ENCODE measurements around the gene THAP11.
A peak's percentile ranks its signal among the peaks of the same experiment; 100 is the strongest.

THAP11 gene
- 44.4 to 105 reads per million in 2 donors for total RNA-seq

- peak; percentile 91 for DNase-seq
Measured at GRCh38 chr16:67841816-67842508, at the start of gene THAP11. THAP11 (plus strand) TSS chr16:67842320; CDS start chr16:67842555, 235 bp downstream.

GRCh38 chr16:67796099-67796718, 45.9 kb upstream of the THAP11 start:
- DNase-seq, result no peak

GRCh38 chr16:67800338-67800926, 41.7 kb upstream of the THAP11 start:
- DNase-seq, result no peak

- DNase-seq, result no peak
Measured at GRCh38 chr16:67801241-67801640, 40.9 kb upstream of the THAP11 start.

- no peak for DNase-seq
Measured at GRCh38 chr16:67801883-67802282, 40.2 kb upstream of the THAP11 start.

- no peak for DNase-seq
Measured at GRCh38 chr16:67803894-67804293, 38.2 kb upstream of the THAP11 start.

GRCh38 chr16:67804853-67805542, 37.1 kb upstream of the THAP11 start:
- no peak for DNase-seq

GRCh38 chr16:67805718-67806427, 36.2 kb upstream of the THAP11 start:
- no peak for DNase-seq

- peak; percentile 93 for DNase-seq
Measured at GRCh38 chr16:67806428-67807147, 35.5 kb upstream of the THAP11 start, which contains the start of the genes RANBP10 and TSNAXIP1. RANBP10 (minus strand) TSS chr16:67806560; CDS start chr16:67806536, 24 bp downstream. TSNAXIP1 (plus strand) TSS chr16:67806889; CDS start chr16:67807150, 261 bp downstream.

GRCh38 chr16:67807148-67807682, 34.9 kb upstream of the THAP11 start:
- no peak for DNase-seq

GRCh38 chr16:67811899-67812298, 30.2 kb upstream of the THAP11 start:
- DNase-seq, result no peak

- no peak for DNase-seq
Measured at GRCh38 chr16:67814567-67814966, 27.6 kb upstream of the THAP11 start.

- no peak for DNase-seq
Measured at GRCh38 chr16:67820608-67821259, 21.4 kb upstream of the THAP11 start.

GRCh38 chr16:67822511-67822910, 19.6 kb upstream of the THAP11 start:
- DNase-seq, result no peak

GRCh38 chr16:67825119-67825518, 17.0 kb upstream of the THAP11 start:
- DNase-seq, result no peak

GRCh38 chr16:67825906-67826305, 16.2 kb upstream of the THAP11 start:
- DNase-seq, result no peak

- DNase-seq, result no peak
Measured at GRCh38 chr16:67828651-67829050, 13.5 kb upstream of the THAP11 start.

- DNase-seq, result no peak
Measured at GRCh38 chr16:67833030-67833414, 9.1 kb upstream of the THAP11 start.

GRCh38 chr16:67833415-67834241, 8.5 kb upstream of the THAP11 start:
- DNase-seq, result peak; percentile 93

GRCh38 chr16:67834242-67834614, 7.9 kb upstream of the THAP11 start:
- no peak for DNase-seq
